OCI-M2 (cell line): ENCODE results near the gene PCSK2.
"Not testable (repeated sequence)": the region's sequence is repeated elsewhere in the genome, so short reads cannot be mapped to it uniquely, and the experiment has no call there.

Experiments
- DNase-seq: peaks from one replicate; lab custom pipeline; 2025; ENCODE audit not compliant: unreplicated experiment; lab: John Stamatoyannopoulos, UW

PCSK2 gene

GRCh38 chr20:17226410-17227218, at the start of gene PCSK2:
TSS of gene PCSK2 (plus strand) at chr20:17227040. CDS start at chr20:17227306, 266 bp downstream.
- DNase-seq = no peak

- no peak for DNase-seq
Observed at GRCh38 chr20:17177341-17177740, 49.5 kb upstream of the PCSK2 start.

GRCh38 chr20:17179840-17180239, 47.0 kb upstream of the PCSK2 start:
- no peak for DNase-seq

GRCh38 chr20:17189976-17190695, 36.7 kb upstream of the PCSK2 start:
- DNase-seq = no peak

- no peak for DNase-seq
Observed at GRCh38 chr20:17197041-17197440, 29.8 kb upstream of the PCSK2 start.

GRCh38 chr20:17202030-17202429, 24.8 kb upstream of the PCSK2 start:
- DNase-seq = no peak

- DNase-seq = no peak
Observed at GRCh38 chr20:17202673-17203072, 24.2 kb upstream of the PCSK2 start.

- DNase-seq = no peak
Observed at GRCh38 chr20:17205084-17205813, 21.6 kb upstream of the PCSK2 start.

GRCh38 chr20:17210387-17210786, 16.5 kb upstream of the PCSK2 start:
- no peak for DNase-seq

GRCh38 chr20:17210983-17211382, 15.9 kb upstream of the PCSK2 start:
- no peak for DNase-seq

GRCh38 chr20:17215167-17215566, 11.7 kb upstream of the PCSK2 start:
- DNase-seq = no peak

GRCh38 chr20:17219856-17220255, 7.0 kb upstream of the PCSK2 start:
- not testable (repeated sequence) for DNase-seq

GRCh38 chr20:17223553-17223952, 3.3 kb upstream of the PCSK2 start:
- no peak for DNase-seq

GRCh38 chr20:17225851-17226409, 910 bp upstream of the PCSK2 start:
- DNase-seq = no peak

GRCh38 chr20:17227219-17227575, 357 bp downstream of the PCSK2 start:
- no peak for DNase-seq

GRCh38 chr20:17227669-17228623, 1.1 kb downstream of the PCSK2 start:
- no peak for DNase-seq

GRCh38 chr20:17228624-17229061, 1.8 kb downstream of the PCSK2 start:
- DNase-seq = no peak

GRCh38 chr20:17229256-17229655, 2.4 kb downstream of the PCSK2 start:
- DNase-seq = no peak

- no peak for DNase-seq
Observed at GRCh38 chr20:17233626-17234025, 6.8 kb downstream of the PCSK2 start.

GRCh38 chr20:17236766-17237165, 9.9 kb downstream of the PCSK2 start:
- no peak for DNase-seq
